Neural progenitor cell (in vitro differentiated cells): Measurements from ENCODE around the gene HOXD11. TPM values are rescaled to one million over a fixed set of nuclear protein-coding genes. Genes with fewer than 3 reads are reported as not detected.

Source experiments
- DNase-seq: peaks from one replicate; pipeline ENCODE4 v3.0.0-alpha.2; 2016; ENCODE audit warnings: low spot score
- H2AFZ ChIP-seq: fragments of 200-600 bp; sonication (generic); replicated peaks from 2 replicates; pipeline ENCODE4 v1.6.1; 2016; ENCODE audit warnings: antibody characterized with exemption
- H3F3A ChIP-seq: fragments of 200-600 bp; sonication (generic); 2 replicates; pipeline ENCODE4 v1.6.1; 2016; ENCODE audit warnings: antibody characterized with exemption, low read depth
- H3K27ac ChIP-seq: fragments of 200-600 bp; sonication (generic); 2 replicates; pipeline ENCODE4 v1.5.1; 2016; ENCODE audit warnings: mild to moderate bottlenecking
- H3K27me3 ChIP-seq: fragments of 200-600 bp; sonication (generic); 2 replicates; pipeline ENCODE4 v1.6.1; 2016; ENCODE audit warnings: mild to moderate bottlenecking, moderate library complexity
- H3K36me3 ChIP-seq: fragments of 200-600 bp; sonication (generic); 2 replicates; pipeline ENCODE4 v1.5.1; 2016
- H3K4me1 ChIP-seq: fragments of 200-600 bp; sonication (generic); 2 replicates; pipeline ENCODE4 v1.6.1; 2016; ENCODE audit warnings: mixed run types
- H3K4me2 ChIP-seq: fragments of 200-600 bp; sonication (generic); 2 replicates; pipeline ENCODE4 v1.6.1; 2016
- H3K4me3 ChIP-seq: fragments of 200-600 bp; sonication (generic); 2 replicates; pipeline ENCODE4 v1.5.1; 2016
- H3K79me2 ChIP-seq: fragments of 200-600 bp; sonication (generic); 2 replicates; pipeline ENCODE4 v1.6.1; 2016; ENCODE audit warnings: low read depth
- H3K9ac ChIP-seq: fragments of 200-600 bp; sonication (generic); 2 replicates; pipeline ENCODE4 v1.6.1; 2016
- H3K9me3 ChIP-seq: fragments of 200-600 bp; sonication (generic); 2 replicates; pipeline ENCODE4 v1.5.1; 2016; ENCODE audit warnings: low read depth
- H4K20me1 ChIP-seq: fragments of 200-600 bp; sonication (generic); 2 replicates; pipeline ENCODE4 v1.6.1; 2016; ENCODE audit warnings: low read depth
- H3K27ac Mint-ChIP-seq: 3 replicates; pipeline ENCODE4 v1.8.0; 2021; ENCODE audit warnings: mixed read lengths
- H3K27me3 Mint-ChIP-seq: 2 replicates; pipeline ENCODE4 v1.8.0; 2022; ENCODE audit warnings: low read depth, mild to moderate bottlenecking, inconsistent platforms, moderate library complexity, mixed read lengths; ENCODE audit not compliant: insufficient read depth
- H3K36me3 Mint-ChIP-seq: 3 replicates; pipeline ENCODE4 v1.8.0; 2021; ENCODE audit warnings: mixed read lengths
- H3K4me1 Mint-ChIP-seq: 3 replicates; pipeline ENCODE4 v1.8.0; 2021; ENCODE audit warnings: mixed read lengths
- H3K4me3 Mint-ChIP-seq: 3 replicates; pipeline ENCODE4 v1.8.0; 2021; ENCODE audit warnings: mild to moderate bottlenecking, moderate library complexity, mixed read lengths
- H3K9me3 Mint-ChIP-seq: 3 replicates; pipeline ENCODE4 v1.8.0; 2020; ENCODE audit warnings: mixed read lengths
- CTCF ChIP-seq: fragments of 200-600 bp; sonication (generic); IDR thresholded peaks from 2 replicates; pipeline ENCODE4 v1.5.1; 2017; ENCODE audit warnings: antibody characterized with exemption, mild to moderate bottlenecking
- EZH2 ChIP-seq: fragments of 200-600 bp; sonication (generic); IDR thresholded peaks from 2 replicates; pipeline ENCODE4 v1.6.1; 2017; ENCODE audit warnings: antibody characterized with exemption, mild to moderate bottlenecking, moderate library complexity
- EZH2phosphoT487 ChIP-seq: fragments of 200-600 bp; sonication (generic); IDR thresholded peaks from 2 replicates; pipeline ENCODE4 v1.6.1; 2017; ENCODE audit warnings: antibody characterized with exemption
- total RNA-seq: library from RNA; depleted of rRNA; stranded (reverse); fragments of >200 nt; gene quantifications from 2 replicates; pipeline ENCODE4 v1.2.3, GENCODE V29; 2015; ENCODE audit warnings: low replicate concordance

HOXD11 gene
- total RNA-seq, 1 donor from 2014 or later: not detected

DNA sequence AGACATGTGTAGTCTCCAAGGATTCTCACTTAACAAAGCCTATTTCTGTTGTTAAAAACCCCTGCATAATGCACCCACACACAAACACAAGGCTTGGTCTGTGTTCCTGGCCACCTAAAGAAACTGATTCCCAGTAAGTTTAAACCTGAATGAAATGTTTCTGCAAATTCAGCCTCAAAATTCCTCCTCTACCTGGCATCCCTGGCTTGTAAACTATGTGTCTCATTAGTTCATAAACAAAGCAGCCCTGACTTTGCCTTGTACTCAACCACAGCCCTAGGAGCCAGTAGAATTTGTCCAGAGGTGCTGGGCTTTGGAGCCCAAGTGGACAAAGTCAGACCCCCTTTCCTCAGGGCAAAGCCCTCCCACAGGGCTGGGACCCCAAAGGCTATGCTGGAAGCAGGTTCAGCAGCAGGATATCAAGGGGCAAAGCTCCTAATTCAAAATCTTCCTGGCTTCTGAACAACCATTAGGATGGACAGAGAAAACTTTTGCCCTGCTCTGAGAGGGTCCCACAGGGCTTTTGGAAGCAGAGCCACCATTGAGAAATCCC is 17.2 kb upstream of the HOXD11 start:
- H3K4me1 ChIP-seq: no peaks in the 10 kb centered on the region
- H3K27me3 ChIP-seq: peaks cover 100% of the 10 kb centered on the region
- peaks cover 6% of the 10 kb centered on the region for H3K9me3 Mint-ChIP-seq
- no peaks in the 10 kb centered on the region for H3K79me2 ChIP-seq
- peaks cover 90% of the 10 kb centered on the region for H3K27me3 Mint-ChIP-seq
- H4K20me1 ChIP-seq: peaks cover 88% of the 10 kb centered on the region
- H3K4me3 ChIP-seq: no peak overlapping the region
- no peak overlapping the region for H3K4me3 Mint-ChIP-seq
- H3K27ac ChIP-seq: no peak overlapping the region
- H3K36me3 ChIP-seq: no peaks in the 10 kb centered on the region
- H2AFZ ChIP-seq: no peak overlapping the region
- TF ChIP-seq EZH2phosphoT487 (no peak), EZH2 (no peak), CTCF (no peak)
- no peak for DNase-seq
- no peak overlapping the region for H3K4me2 ChIP-seq
- H3K9me3 ChIP-seq: no peaks in the 10 kb centered on the region
- H3K27ac Mint-ChIP-seq: no peak overlapping the region
- H3F3A ChIP-seq: no peaks in the 10 kb centered on the region
- no peak overlapping the region for H3K9ac ChIP-seq
- peaks cover 6% of the 10 kb centered on the region for H3K4me1 Mint-ChIP-seq
- no peaks in the 10 kb centered on the region for H3K36me3 Mint-ChIP-seq

DNA sequence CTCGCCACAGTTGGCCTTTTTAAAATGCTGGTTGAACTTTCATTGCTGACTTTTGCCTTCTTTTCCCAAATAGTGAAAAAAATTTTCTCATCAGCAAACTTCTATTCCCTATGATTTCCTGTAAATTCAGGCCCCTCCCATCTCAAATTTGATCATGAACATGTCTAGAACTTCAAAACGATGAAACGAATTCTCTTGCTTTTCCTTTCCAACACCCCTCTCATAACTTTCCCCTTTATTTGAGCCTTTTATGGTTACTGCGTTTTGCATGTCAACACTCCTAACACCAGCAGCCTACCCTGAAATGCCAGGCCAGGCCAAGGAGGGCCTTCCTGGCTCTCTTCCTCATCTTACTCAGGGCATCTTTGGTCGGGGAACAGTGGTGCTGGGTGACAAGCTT is 16.2 kb upstream of the HOXD11 start:
- H3K4me1 Mint-ChIP-seq: peaks cover 6% of the 10 kb centered on the region

GRCh38 chr2:176091329-176092258 is 15.5 kb upstream of the HOXD11 start:
- peak; percentile 96 for TF ChIP-seq EZH2
- no peak for TF ChIP-seq CTCF
- TF ChIP-seq EZH2phosphoT487: peak; percentile 95
- Histone ChIP-seq H3K9ac (no peak overlapping the region), H4K20me1 (peaks cover 88% of the 10 kb centered on the region), H3K4me3 (peak overlapping the region; percentile 52), H3K27me3 (peaks cover 100% of the 10 kb centered on the region), H3K9me3 (no peaks in the 10 kb centered on the region), H3K4me1 (no peaks in the 10 kb centered on the region), H3K36me3 (no peaks in the 10 kb centered on the region), H3K79me2 (no peaks in the 10 kb centered on the region), H2AFZ (no peak overlapping the region), H3F3A (no peaks in the 10 kb centered on the region), H3K27ac (no peak overlapping the region), H3K4me2 (no peak overlapping the region)
- H3K9me3 Mint-ChIP-seq: peaks cover 6% of the 10 kb centered on the region
- H3K27me3 Mint-ChIP-seq: peaks cover 90% of the 10 kb centered on the region
- H3K36me3 Mint-ChIP-seq: no peaks in the 10 kb centered on the region
- peaks cover 6% of the 10 kb centered on the region for H3K4me1 Mint-ChIP-seq
- H3K4me3 Mint-ChIP-seq: peak overlapping the region; percentile 80
- DNase-seq: no peak
- H3K27ac Mint-ChIP-seq: no peak overlapping the region

More for the DNA sequence above, 16.2 kb upstream of the HOXD11 start:
- H3K9me3 ChIP-seq: no peaks in the 10 kb centered on the region
- H3F3A ChIP-seq: no peaks in the 10 kb centered on the region
- no peak overlapping the region for H3K9ac ChIP-seq
- no peak overlapping the region for H3K4me2 ChIP-seq
- no peak overlapping the region for H3K27ac ChIP-seq
- Mint-ChIP-seq H3K27me3 (peaks cover 90% of the 10 kb centered on the region), H3K27ac (no peak overlapping the region), H3K36me3 (no peaks in the 10 kb centered on the region), H3K4me3 (peak overlapping the region; percentile 36), H3K9me3 (peaks cover 6% of the 10 kb centered on the region)
- H3K4me1 ChIP-seq: no peaks in the 10 kb centered on the region
- H3K4me3 ChIP-seq: no peak overlapping the region
- no peak overlapping the region for H2AFZ ChIP-seq
- H3K36me3 ChIP-seq: no peaks in the 10 kb centered on the region
- no peaks in the 10 kb centered on the region for H3K79me2 ChIP-seq
- peaks cover 88% of the 10 kb centered on the region for H4K20me1 ChIP-seq
- DNase-seq: no peak
- TF ChIP-seq EZH2phosphoT487 (no peak), EZH2 (no peak), CTCF (no peak)
- peaks cover 100% of the 10 kb centered on the region for H3K27me3 ChIP-seq
